KMS-11 (cell line): ENCODE data around the gene NPHP4.

Source experiments
- H2AFZ ChIP-seq: fragments of 200-600 bp; sonication (generic); 2 replicates; pipeline ENCODE4 v1.6.1; 2016; ENCODE audit warnings: antibody characterized with exemption, mixed run types, low read depth
- H3K27ac ChIP-seq: fragments of 200-600 bp; sonication (generic); 2 replicates; pipeline ENCODE4 v1.6.1; 2016; ENCODE audit warnings: mild to moderate bottlenecking, mixed run types
- H3K27me3 ChIP-seq: fragments of 200-600 bp; sonication (generic); 2 replicates; pipeline ENCODE4 v1.6.1; 2017; ENCODE audit warnings: mild to moderate bottlenecking, low read depth, mixed run types, moderate library complexity; ENCODE audit not compliant: insufficient read depth
- H3K36me3 ChIP-seq: fragments of 200-600 bp; sonication (generic); 2 replicates; pipeline ENCODE4 v1.6.1; 2017; ENCODE audit warnings: mild to moderate bottlenecking, mixed run types; ENCODE audit not compliant: insufficient read depth
- H3K4me1 ChIP-seq: fragments of 200-600 bp; sonication (generic); 2 replicates; pipeline ENCODE4 v1.6.1; 2016; ENCODE audit warnings: mild to moderate bottlenecking, low read depth, mixed run types; ENCODE audit not compliant: poor library complexity, severe bottlenecking
- H3K4me2 ChIP-seq: fragments of 200-600 bp; sonication (generic); 2 replicates; pipeline ENCODE4 v1.7.0; 2016; ENCODE audit warnings: mild to moderate bottlenecking, mixed run types
- H3K4me3 ChIP-seq: fragments of 200-600 bp; sonication (generic); IDR thresholded peaks from 2 replicates; pipeline ENCODE4 v1.6.1; 2017; ENCODE audit warnings: low read depth, low read length, mixed read lengths; ENCODE audit not compliant: insufficient read depth
- H3K79me2 ChIP-seq: fragments of 200-600 bp; sonication (generic); 2 replicates; pipeline ENCODE4 v1.6.1; 2016; ENCODE audit warnings: low read depth, mixed run types; ENCODE audit not compliant: insufficient read depth
- H3K9ac ChIP-seq: fragments of 200-600 bp; sonication (generic); 2 replicates; pipeline ENCODE4 v1.6.1; 2016; ENCODE audit warnings: mild to moderate bottlenecking, mixed run types
- H4K20me1 ChIP-seq: fragments of 200-600 bp; sonication (generic); 2 replicates; pipeline ENCODE4 v1.6.1; 2016; ENCODE audit warnings: mild to moderate bottlenecking, mixed run types; ENCODE audit not compliant: insufficient read depth
- CTCF ChIP-seq: fragments of 200-600 bp; sonication (generic); conservative IDR thresholded peaks from 2 replicates; pipeline ENCODE4 v1.6.1; 2017; ENCODE audit warnings: low read depth, mild to moderate bottlenecking, antibody characterized with exemption, low read length, moderate library complexity, mixed read lengths

The NPHP4 gene

DNA sequence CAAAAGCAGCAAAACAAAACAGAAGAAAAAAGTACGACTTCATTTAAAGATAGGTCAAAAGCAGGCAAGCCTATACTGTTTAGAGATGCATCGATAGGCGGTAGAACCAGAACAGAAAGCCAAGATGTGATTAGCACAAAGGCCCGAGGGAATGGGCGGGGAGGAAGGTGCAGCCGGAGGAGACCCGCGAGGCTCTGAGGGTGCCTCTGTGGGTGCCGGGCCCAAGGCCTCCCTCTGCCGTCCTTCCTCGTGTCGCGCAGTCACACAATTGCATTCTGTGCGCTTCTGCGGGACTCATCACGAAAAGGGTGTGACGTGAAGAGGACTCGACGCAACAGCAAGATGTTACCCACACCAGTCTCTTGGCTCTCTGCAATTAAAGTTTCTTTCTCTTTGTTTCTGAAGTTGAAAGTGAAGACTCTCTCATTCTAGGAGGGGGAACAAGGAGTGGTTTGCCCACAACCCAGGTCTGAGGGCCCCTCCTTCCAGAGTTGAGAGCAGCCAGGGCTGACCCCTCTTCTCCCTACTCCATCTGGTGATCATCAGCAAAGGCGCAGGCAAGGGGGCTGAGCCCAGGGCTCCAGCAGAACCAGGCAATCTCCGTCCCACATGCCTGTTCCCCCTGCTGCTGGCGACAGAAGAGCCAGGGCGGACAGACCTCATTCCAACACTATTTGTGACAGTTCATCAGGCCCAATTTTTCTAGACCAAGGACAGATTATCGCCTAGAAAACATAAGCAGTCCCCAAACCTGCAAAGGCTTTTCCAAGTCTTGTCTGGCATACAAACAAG lies 41.0 kb downstream of the NPHP4 start:
- Histone ChIP-seq H3K4me1 (no peaks in the 10 kb centered on the region), H3K4me3 (no peak overlapping the region), H3K9ac (no peak overlapping the region), H3K79me2 (no peaks in the 10 kb centered on the region), H3K36me3 (peaks cover 3% of the 10 kb centered on the region; the same call in 1 of the 2 replicates), H2AFZ (no peak overlapping the region), H3K27ac (no peak overlapping the region), H3K27me3 (no peaks in the 10 kb centered on the region), H4K20me1 (no peaks in the 10 kb centered on the region), H3K4me2 (no peak overlapping the region)
- no peak for TF ChIP-seq CTCF

DNA sequence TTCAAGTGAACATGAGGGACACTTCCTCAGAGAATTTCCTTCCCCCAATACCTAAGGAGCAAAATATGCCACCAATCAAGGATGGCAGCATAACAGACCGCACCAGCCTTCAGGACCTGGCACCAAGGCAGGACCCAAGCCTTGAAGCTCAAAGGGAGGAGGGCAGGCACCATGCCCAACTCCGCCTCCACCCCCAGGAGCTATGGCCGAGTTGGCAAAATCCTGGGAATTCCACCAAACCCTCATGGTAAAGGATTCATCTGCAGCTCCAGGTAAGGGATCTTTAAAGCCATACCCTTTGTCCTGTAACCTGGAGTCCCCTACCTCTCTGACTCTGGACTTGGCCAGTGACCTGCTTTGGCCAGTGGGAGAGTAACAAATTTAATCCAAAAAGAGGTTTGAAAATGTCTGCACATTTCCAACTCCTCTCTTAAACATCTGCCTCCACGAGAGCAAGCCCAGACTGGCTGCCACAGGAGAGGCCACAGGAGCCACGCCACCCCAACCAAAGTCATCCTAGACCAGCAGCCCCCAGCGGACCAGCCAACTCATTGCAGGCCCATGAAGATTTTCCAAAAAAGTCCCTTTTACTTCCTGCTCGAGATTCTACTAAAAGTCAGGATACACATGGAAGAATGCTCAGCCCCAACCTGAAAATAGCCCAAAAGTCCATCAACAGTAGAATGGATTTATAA lies 41.9 kb downstream of the NPHP4 start:
- TF ChIP-seq CTCF = no peak
- Histone ChIP-seq H2AFZ (no peak overlapping the region), H3K9ac (no peak overlapping the region), H3K4me1 (no peaks in the 10 kb centered on the region), H3K4me3 (no peak overlapping the region), H4K20me1 (no peaks in the 10 kb centered on the region), H3K79me2 (no peaks in the 10 kb centered on the region), H3K27ac (no peak overlapping the region), H3K36me3 (peaks cover 2% of the 10 kb centered on the region; the same call in 1 of the 2 replicates), H3K27me3 (no peaks in the 10 kb centered on the region), H3K4me2 (no peak overlapping the region)

DNA sequence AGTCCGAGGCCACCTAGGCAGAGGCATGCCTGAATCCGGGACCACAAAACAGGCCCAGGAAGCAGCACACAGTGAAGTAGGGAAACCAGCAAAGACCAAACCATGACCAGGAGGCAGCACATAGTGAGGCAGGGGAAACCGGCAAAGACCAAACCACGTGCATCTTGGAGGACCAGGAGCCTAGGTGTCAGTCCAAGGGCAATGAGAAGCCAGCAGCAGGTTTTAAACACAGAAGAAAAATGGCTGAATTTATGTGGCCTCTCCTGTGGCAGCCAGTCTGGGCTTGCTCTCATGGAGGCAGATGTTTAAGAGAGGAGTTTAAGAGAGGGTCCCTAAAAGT lies 42.5 kb downstream of the NPHP4 start:
- Histone ChIP-seq H3K79me2 (no peaks in the 10 kb centered on the region), H4K20me1 (no peaks in the 10 kb centered on the region), H3K4me2 (no peak overlapping the region), H3K27me3 (no peaks in the 10 kb centered on the region), H2AFZ (no peak overlapping the region), H3K9ac (no peak overlapping the region), H3K4me1 (no peaks in the 10 kb centered on the region), H3K36me3 (no peaks in the 10 kb centered on the region; the same call in 1 of the 2 replicates), H3K27ac (no peak overlapping the region), H3K4me3 (no peak overlapping the region)
- TF ChIP-seq CTCF = no peak

GRCh38 chr1:5949085-5949760 lies 43.0 kb downstream of the NPHP4 start:
- Histone ChIP-seq H3K27me3 (no peaks in the 10 kb centered on the region), H3K4me2 (no peak overlapping the region), H4K20me1 (no peaks in the 10 kb centered on the region), H2AFZ (no peak overlapping the region), H3K36me3 (no peaks in the 10 kb centered on the region), H3K9ac (no peak overlapping the region), H3K4me3 (no peak overlapping the region), H3K79me2 (no peaks in the 10 kb centered on the region), H3K4me1 (no peaks in the 10 kb centered on the region), H3K27ac (no peak overlapping the region)
- no peak for TF ChIP-seq CTCF
